Measurements from ENCODE around the gene RAB10.

- TF ChIP-seq, protein P1, sequence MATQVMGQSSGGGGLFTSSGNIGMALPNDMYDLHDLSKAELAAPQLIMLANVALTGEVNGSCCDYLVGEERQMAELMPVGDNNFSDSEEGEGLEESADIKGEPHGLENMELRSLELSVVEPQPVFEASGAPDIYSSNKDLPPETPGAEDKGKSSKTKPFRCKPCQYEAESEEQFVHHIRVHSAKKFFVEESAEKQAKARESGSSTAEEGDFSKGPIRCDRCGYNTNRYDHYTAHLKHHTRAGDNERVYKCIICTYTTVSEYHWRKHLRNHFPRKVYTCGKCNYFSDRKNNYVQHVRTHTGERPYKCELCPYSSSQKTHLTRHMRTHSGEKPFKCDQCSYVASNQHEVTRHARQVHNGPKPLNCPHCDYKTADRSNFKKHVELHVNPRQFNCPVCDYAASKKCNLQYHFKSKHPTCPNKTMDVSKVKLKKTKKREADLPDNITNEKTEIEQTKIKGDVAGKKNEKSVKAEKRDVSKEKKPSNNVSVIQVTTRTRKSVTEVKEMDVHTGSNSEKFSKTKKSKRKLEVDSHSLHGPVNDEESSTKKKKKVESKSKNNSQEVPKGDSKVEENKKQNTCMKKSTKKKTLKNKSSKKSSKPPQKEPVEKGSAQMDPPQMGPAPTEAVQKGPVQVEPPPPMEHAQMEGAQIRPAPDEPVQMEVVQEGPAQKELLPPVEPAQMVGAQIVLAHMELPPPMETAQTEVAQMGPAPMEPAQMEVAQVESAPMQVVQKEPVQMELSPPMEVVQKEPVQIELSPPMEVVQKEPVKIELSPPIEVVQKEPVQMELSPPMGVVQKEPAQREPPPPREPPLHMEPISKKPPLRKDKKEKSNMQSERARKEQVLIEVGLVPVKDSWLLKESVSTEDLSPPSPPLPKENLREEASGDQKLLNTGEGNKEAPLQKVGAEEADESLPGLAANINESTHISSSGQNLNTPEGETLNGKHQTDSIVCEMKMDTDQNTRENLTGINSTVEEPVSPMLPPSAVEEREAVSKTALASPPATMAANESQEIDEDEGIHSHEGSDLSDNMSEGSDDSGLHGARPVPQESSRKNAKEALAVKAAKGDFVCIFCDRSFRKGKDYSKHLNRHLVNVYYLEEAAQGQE (IDR thresholded peaks at IDR 0.05; ENCODE audit: low read depth), result no peak
- TF ChIP-seq CTCF (IDR thresholded peaks at IDR 0.05 in 2 of 3, conservative IDR thresholded peaks at IDR 0.05 in 1 of 3; ENCODE audit: borderline replicate concordance in 1 of 3, insufficient read depth in 1 of 3, low read depth in 2 of 3, low read length in 2 of 3), result no peak
- no peak for TF ChIP-seq ZNF274 (IDR thresholded peaks at IDR 0.05; ENCODE audit: low read depth, low read length)
- no peak for TF ChIP-seq EZH2 (IDR thresholded peaks at IDR 0.05)
- TF ChIP-seq RAD21 (IDR thresholded peaks at IDR 0.05; ENCODE audit: low read depth), result no peak
- no peak for TF ChIP-seq POLR2A (IDR thresholded peaks at IDR 0.05; ENCODE audit: borderline replicate concordance, extremely low read depth, insufficient read depth, insufficient read length)
- TF ChIP-seq, protein P2, sequence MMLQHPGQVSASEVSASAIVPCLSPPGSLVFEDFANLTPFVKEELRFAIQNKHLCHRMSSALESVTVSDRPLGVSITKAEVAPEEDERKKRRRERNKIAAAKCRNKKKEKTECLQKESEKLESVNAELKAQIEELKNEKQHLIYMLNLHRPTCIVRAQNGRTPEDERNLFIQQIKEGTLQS (IDR thresholded peaks at IDR 0.05), result no peak
- TF ChIP-seq EZH2phosphoT487 (IDR thresholded peaks at IDR 0.05; ENCODE audit: borderline replicate concordance), result no peak
- TF ChIP-seq TCF7L2 (IDR thresholded peaks at IDR 0.05; ENCODE audit: borderline replicate concordance, extremely low read depth, insufficient read depth, insufficient read length), result no peak
- no peak for TF ChIP-seq ZBTB33 (IDR thresholded peaks at IDR 0.05; ENCODE audit: extremely low read depth, insufficient replicate concordance, low read length)
- TF ChIP-seq POLR2AphosphoS5 (IDR thresholded peaks at IDR 0.05; ENCODE audit: low read depth, low read length), result no peak
- TF ChIP-seq FOSL1 (IDR thresholded peaks at IDR 0.05; ENCODE audit: low read depth), result no peak
- TF ChIP-seq SIN3A (IDR thresholded peaks at IDR 0.05; ENCODE audit: low read depth), result no peak
- no peak for TF ChIP-seq SRF (IDR thresholded peaks at IDR 0.05; ENCODE audit: low read depth)
Measured at GRCh38 chr2:26118682-26119081, 84.8 kb downstream of the RAB10 start.

All from HCT116 (cell line).